GM19025 (cell line): ENCODE results near the gene EPS8.

Experiments used
- ATAC-seq: cut with Tn5 transposase; IDR thresholded peaks from one replicate; pipeline ENCODE4 v1.9.1; 2021; ENCODE audit warnings: mild to moderate bottlenecking, low read depth, moderate library complexity; ENCODE audit not compliant: unreplicated experiment

The EPS8 gene

DNA sequence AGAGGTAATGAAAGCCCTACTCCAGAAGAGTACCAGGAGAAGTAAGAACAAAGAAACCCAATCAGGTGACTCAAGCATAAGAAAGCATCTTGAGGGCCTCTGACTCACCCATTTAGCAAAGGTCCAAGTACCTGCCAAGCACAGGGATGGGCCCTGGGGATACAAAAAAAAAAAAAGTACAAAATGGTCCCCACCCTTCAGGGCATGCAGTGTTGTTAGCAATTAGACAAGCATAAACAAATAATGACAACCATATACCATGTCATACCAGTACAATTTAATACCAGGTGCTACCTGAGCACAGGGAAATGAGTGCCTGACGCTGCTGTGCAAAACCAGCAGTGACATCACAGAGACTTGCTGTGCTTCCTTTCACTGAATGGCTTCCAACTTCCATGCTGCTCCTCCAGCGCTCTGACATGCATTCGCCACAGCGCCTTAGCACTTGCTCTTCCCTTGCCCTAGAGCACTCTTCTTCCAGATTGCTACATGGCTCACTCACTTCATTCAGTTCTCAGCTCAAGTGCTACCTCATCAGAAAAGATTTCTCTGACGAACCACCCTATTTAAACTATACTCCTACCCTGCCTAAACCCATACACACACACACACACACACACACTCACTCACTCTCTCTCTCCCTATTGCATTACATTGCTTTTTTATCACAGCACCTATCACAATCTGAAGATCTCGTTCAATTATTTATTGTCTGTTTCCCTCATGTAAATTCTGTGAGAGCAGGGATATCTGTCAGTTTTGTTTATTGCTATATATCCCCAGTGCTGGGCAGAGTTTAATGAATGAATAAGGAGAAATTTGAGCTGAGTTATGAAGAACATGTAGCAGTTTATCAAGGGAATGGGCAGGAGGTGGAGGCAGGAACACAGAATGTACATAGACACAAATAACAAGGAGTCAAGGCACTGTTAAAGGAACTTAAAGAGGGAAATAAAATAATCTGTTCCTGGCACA is 12.9 kb upstream of the EPS8 start:
- ATAC-seq, result no peak

DNA sequence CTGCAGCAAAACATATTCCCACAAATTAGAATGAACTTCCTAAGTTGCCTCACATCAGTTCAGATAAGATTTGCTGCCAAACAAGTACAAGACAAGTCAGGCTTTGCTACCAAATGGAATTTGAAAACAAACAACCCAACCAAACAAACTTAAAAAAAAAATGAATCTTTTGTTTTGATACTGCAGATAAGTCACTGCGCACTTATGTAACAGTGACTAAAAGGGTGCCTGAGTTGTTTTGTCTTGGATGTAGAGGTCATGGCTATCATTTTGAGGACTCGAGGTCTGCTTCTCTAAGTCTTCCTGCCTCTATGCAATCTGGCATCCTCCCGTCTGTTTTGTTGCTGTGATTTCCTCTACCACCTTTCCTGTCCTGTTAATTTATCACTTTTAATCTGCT is 11.1 kb upstream of the EPS8 start:
- ATAC-seq, result no peak

- ATAC-seq, result no peak
Observed at GRCh38 chr12:15797818-15798217, 8.6 kb upstream of the EPS8 start.

DNA sequence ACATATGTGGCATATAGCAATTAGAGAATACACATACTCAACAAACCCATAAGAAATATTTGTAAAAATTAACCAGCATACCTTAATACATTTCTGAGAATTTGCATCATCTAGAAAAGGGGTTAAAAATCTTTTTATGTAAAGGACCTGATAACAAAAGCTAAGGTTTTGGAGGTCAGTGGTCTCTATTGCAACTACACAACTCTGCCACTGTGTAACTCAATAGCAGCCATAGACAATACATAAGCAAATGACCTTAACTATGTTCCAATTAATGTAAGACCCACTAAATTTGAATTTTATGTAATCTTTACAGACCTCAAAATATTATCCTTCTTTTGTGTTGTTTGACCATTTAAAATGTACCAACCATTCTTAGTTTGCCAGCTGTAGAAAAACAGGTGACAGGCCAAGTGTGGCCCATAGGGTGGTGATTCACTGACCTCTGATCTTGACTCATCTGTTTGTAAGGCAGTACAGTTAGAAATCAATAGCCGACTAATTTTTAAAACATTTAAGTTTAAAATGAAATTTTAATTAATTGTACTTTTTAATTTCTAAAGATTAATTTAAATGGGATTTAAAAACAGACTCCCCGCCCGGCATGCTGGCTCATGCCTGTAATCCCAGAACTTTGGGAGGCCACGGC is 7.4 kb upstream of the EPS8 start:
- no peak for ATAC-seq

- ATAC-seq, result no peak
Observed at GRCh38 chr12:15794836-15795235, 5.6 kb upstream of the EPS8 start.

GRCh38 chr12:15794196-15794595 is 5.0 kb upstream of the EPS8 start:
- no peak for ATAC-seq

DNA sequence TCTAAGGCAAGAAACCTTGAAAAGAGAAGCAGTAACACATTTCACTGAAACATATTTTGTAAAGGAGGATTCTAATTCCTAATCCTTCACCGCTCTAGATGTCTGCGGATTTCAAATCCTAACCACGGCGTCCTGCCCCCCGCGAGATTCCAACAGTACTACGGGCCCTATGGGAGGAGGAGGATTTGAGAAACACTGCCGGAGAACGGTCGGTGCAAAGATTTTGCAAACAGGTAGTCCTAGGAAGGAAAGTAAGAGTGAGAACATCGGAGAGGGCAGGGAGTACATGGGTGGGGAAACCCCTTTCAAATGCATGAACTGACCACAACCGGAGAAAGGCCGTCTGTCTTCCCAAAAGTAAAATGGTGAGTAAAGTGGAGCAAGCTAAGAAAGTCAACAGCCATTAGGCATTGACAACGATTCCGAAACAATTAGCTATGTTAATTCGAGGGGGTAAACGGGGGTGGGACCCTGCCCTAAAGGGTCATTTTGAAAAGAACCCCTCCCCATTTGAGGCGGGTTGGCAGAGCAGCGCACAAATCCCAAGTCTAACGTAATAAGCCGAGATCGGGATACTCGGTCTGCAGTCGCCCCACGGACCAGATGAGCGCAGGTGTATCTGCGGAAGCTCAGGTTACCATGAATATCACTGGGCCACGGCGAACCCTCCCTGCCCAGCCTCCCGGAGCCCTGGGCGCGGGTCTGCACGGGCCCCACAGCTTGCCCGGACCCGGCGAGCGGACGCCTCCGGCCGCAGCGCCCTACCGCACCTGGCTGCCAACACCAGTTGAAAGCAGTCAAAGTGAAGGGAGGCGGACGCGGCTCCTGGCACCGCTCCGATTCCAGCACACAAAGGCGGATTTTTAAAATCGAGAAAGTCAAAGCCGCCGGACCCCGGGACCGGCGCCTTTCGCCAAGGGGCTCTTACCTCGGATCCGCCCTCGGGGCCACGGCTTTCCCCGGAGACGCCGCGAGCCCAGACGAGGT is 662 bp downstream of the EPS8 start:
- peak; percentile 30 for ATAC-seq

- ATAC-seq, result no peak
Observed at GRCh38 chr12:15787778-15788177, 1.4 kb downstream of the EPS8 start.

DNA sequence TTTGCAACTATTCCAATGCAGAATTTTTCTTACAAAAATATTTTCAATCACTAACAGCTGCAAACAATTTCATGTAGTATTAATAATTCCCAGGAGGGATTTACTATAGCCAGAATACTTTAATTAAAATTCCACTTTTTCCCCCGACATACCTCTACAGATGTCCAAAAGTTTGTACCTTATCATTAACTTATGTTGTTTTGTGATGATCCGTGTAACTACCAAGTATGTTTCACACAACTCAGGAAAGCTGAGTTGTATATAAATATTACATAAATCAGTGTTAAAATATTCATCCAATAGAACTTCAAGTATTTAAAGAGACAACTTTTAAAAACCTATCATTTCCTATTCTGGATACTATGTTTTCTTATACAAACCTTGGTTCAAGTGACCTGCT is 2.4 kb downstream of the EPS8 start:
- ATAC-seq, result no peak

DNA sequence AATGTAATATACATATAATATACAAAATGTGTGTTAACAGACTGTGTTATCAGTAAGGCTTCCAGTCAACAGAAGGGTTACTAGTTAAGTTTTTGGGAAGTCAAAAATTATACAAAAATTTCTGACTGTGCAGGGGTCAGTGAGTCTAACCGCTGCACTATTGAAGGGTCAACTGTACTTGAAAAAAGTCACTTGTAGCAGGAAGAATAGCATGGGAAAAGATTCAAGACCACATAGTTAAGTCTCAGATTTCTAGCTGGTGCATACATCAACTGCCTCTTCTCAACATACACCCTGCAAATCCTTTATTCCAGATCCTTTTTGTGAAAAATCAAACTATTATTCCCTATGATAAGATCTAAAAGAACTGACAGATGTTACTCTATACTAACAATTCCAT is 5.9 kb downstream of the EPS8 start:
- no peak for ATAC-seq

GRCh38 chr12:15782667-15783066 is 6.5 kb downstream of the EPS8 start:
- no peak for ATAC-seq

DNA sequence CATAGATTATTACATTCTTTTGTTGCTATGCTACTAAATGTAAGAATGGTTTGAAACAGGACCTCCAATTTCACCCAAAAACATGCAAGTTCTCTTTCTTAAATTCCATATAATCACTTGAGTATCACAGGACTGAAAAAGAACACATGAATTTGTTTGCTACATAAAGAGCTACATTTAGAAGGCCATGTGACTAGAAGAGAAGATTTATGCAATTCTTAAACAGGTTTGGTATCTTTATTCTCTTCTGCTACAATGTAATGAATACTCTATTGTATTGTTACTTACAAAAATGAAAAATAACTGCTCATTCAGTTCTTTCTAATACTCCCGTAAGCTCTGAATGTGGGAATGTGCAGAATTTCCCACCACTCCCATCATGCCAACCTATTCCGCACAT is 9.3 kb downstream of the EPS8 start:
- ATAC-seq, result no peak

- ATAC-seq, result no peak
Observed at GRCh38 chr12:15778126-15778525, 11.1 kb downstream of the EPS8 start.

GRCh38 chr12:15777355-15778012 is 11.7 kb downstream of the EPS8 start:
- no peak for ATAC-seq

DNA sequence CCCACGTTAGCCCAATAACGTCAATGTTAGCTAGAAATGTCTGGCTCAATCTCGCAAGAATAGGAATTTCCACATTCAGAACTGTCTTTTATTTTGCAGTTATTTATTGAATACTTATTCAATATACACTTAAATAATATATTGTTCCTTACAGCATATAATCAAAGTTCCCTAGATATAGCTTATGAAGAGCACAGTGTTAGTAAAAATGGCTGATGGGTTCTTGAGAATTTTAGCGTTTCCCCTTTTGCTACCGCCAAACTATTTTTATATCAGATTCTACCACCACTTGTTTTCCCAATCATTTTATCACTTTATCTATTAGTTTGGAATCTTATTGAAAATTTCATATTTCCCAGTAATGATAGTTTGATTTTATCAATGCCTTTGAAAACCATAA is 12.7 kb downstream of the EPS8 start:
- no peak for ATAC-seq

DNA sequence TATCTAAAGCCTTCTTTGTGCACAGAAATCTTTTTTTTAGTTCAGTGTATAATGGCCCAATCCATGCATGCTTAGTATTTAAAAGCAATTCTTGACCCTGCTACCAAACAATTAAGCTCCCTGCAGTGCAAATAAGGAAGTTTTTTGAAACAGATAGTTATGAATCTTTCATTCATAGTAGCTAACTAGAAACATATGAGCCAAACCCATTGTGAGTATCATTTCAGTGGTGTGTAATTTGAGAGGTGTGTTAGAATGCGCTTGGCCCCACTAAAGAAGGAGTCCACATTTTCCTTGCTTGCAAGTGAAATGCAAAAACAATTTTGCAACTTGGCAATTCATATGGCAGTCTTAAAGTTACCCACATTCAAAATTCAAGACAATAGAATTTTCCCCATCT is 14.4 kb downstream of the EPS8 start:
- ATAC-seq, result no peak

- ATAC-seq, result no peak
Observed at GRCh38 chr12:15772405-15773018, 16.7 kb downstream of the EPS8 start.

- no peak for ATAC-seq
Observed at GRCh38 chr12:15770581-15770980, 18.6 kb downstream of the EPS8 start.

- no peak for ATAC-seq
Observed at GRCh38 chr12:15770021-15770420, 19.2 kb downstream of the EPS8 start.

- no peak for ATAC-seq
Observed at GRCh38 chr12:15769586-15769985, 19.6 kb downstream of the EPS8 start.
